Measurements from ENCODE around the gene AQP2. TPM values are rescaled to one million over a fixed set of nuclear protein-coding genes. Genes with fewer than 3 reads are reported as not detected.

AQP2 gene
- total and polyA plus RNA-seq, 4 donors = not detected

- Histone ChIP-seq H3K4me3 (ENCODE audit: low read depth in 1 of 3, low read length in 3 of 3) (no peak overlapping the region), H3K36me3 (ENCODE audit: control insufficient read depth in 4 of 4, insufficient read depth in 3 of 4, low read depth in 1 of 4, low read length in 3 of 4) (no peaks in the 10 kb centered on the region), H3K27me3 (ENCODE audit: control insufficient read depth in 4 of 4, insufficient read depth in 4 of 4, low read length in 3 of 4) (peaks cover 0 to 5% (median 1%) of the 10 kb centered on the region in 4 donors), H3K27ac (ENCODE audit: low read depth in 1 of 2, low read length in 2 of 2) (no peak overlapping the region), H3K4me1 (ENCODE audit: control insufficient read depth in 4 of 4, insufficient read depth in 4 of 4, low read length in 3 of 4) (peaks cover 2 to 18% (median 14%) of the 10 kb centered on the region in 4 donors), H3K9ac (ENCODE audit: low read depth in 1 of 2, low read length in 2 of 2) (no peak overlapping the region), H3K9me3 (ENCODE audit: control insufficient read depth in 4 of 4, low read length in 3 of 4) (no peaks in the 10 kb centered on the region)
- no peak for DNase-seq (ENCODE audit: low spot score)
- TF ChIP-seq NR2F2 (IDR thresholded peaks at IDR 0.05) = no peak
- no peak for TF ChIP-seq REST (IDR thresholded peaks at IDR 0.05)
- TF ChIP-seq JUND (IDR thresholded peaks at IDR 0.05) = no peak
- TF ChIP-seq GABPA (IDR thresholded peaks at IDR 0.05 in 1 of 2, conservative IDR thresholded peaks at IDR 0.05 in 1 of 2) = no peak
- TF ChIP-seq EGR1 (IDR thresholded peaks at IDR 0.05; ENCODE audit: low read depth in 2 of 2) = no peak
- TF ChIP-seq HNF4G (IDR thresholded peaks at IDR 0.05) = no peak
- TF ChIP-seq SP1 (IDR thresholded peaks at IDR 0.05) = no peak
- TF ChIP-seq ZBTB33 (IDR thresholded peaks at IDR 0.05) = no peak
- no peak for TF ChIP-seq TAF1 (conservative IDR thresholded peaks at IDR 0.05)
- no peak for TF ChIP-seq CTCF (IDR thresholded peaks at IDR 0.05; ENCODE audit: low read depth, low read length, missing input control)
- no peak for TF ChIP-seq ATF3 (IDR thresholded peaks at IDR 0.05)
- no peak for TF ChIP-seq HNF4A (conservative IDR thresholded peaks at IDR 0.05)
- TF ChIP-seq FOXA1 (IDR thresholded peaks at IDR 0.05) = no peak
- no peak for TF ChIP-seq YY1 (IDR thresholded peaks at IDR 0.05)
- TF ChIP-seq RAD21 (IDR thresholded peaks at IDR 0.05) = no peak
- no peak for TF ChIP-seq FOXA2 (IDR thresholded peaks at IDR 0.05)
- TF ChIP-seq, protein P1, sequence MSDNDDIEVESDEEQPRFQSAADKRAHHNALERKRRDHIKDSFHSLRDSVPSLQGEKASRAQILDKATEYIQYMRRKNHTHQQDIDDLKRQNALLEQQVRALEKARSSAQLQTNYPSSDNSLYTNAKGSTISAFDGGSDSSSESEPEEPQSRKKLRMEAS (IDR thresholded peaks at IDR 0.05) = no peak
- WGBS = 56% methylated on average over 13 of the region's 13 CpGs
These were observed 10.1 kb downstream of the AQP2 start for GRCh38 chr12:49960474-49961110.

All from liver (tissue), 9 donors.